Gastrocnemius medialis (tissue), 4 donors: ENCODE results near the gene OPRL1. TPM values are rescaled to one million over a fixed set of nuclear protein-coding genes. Genes with fewer than 3 reads are reported as not detected.

Experiments used
- ATAC-seq, 2 donors: fragments of 150-250 bp; one replicate each; pipeline ENCODE4 v1.9.1; 2016
- DNase-seq, 2 donors: peaks; one replicate each; pipeline ENCODE4 v3.0.0-alpha.2; 2019
- H3K27ac ChIP-seq, 4 donors: fragments of 200-600 bp; sonication (generic); 1 replicate in 1 of 4; 2 replicates in 3 of 4; pipeline ENCODE4 v1.5.1; 2016 to 2018; ENCODE audit warnings: mild to moderate bottlenecking in 2 of 4, moderate library complexity in 1 of 4
- H3K27me3 ChIP-seq, 3 donors: fragments of 200-600 bp; sonication (generic) in 2 of 3; 1 replicate in 1 of 3; 2 replicates in 2 of 3; pipeline versions ENCODE4 v1.5.1 to v1.6.0; 2016 to 2019; ENCODE audit warnings: mild to moderate bottlenecking in 1 of 3, moderate library complexity in 1 of 3
- H3K36me3 ChIP-seq, 2 donors: fragments of 200-600 bp; sonication (generic) in 1 of 2; one replicate each; pipeline ENCODE4 v1.5.1; 2017 to 2018
- H3K4me1 ChIP-seq, 2 donors: fragments of 200-600 bp; sonication (generic) in 1 of 2; one replicate each; pipeline ENCODE4 v1.5.1; 2016 to 2017; ENCODE audit warnings: mild to moderate bottlenecking in 2 of 2
- H3K4me3 ChIP-seq, 4 donors: fragments of 200-600 bp; sonication (generic) in 3 of 4; 1 replicate in 1 of 4; 2 replicates in 3 of 4; pipeline ENCODE4 v1.5.1; 2016 to 2019; ENCODE audit warnings: mild to moderate bottlenecking in 2 of 4
- H3K9me3 ChIP-seq, 3 donors: fragments of 200-600 bp; sonication (generic) in 2 of 3; 1 replicate in 1 of 3; 2 replicates in 2 of 3; pipeline ENCODE4 v1.5.1; 2016 to 2019
- POLR2A ChIP-seq, 2 donors: fragments of 450-650 bp; IDR thresholded peaks; one replicate each; pipeline ENCODE4 v1.6.1; 2017; ENCODE audit warnings: antibody characterized with exemption in 2 of 2, mild to moderate bottlenecking in 2 of 2, moderate library complexity in 2 of 2
- in situ Hi-C, 4 donors: fragments of 200-750 bp; cut with MboI; loops; one replicate each; pipeline versions ENCODE4 v1.15.0 to v1.8.0; 2017; ENCODE audit warnings: low sequenced_read_pairs in 4 of 4
- intact Hi-C: fragments of 100-400 bp; cut with DNase I; formaldehyde crosslinking; loops from one replicate; pipeline ENCODE4 v1.15.1; 2023; ENCODE audit warnings: low total_unique reads
- total RNA-seq, 4 donors: library from RNA; depleted of rRNA; stranded (reverse); fragments of >200 nt; gene quantifications; one replicate each; pipeline versions ENCODE4 v1.1.0 to v1.2.3, GENCODE V29; 2016
- TF ChIP-seq, protein P1 (sequence below), 5 experiments: fragments of 450-650 bp in 3 of 5; fragments of 200-600 bp in 2 of 5; sonication (generic) in 2 of 5; IDR thresholded peaks in 4 of 5; conservative IDR thresholded peaks in 1 of 5; 1 replicate in 4 of 5; 2 replicates in 1 of 5; pipeline ENCODE4 v1.5.1; 2016 to 2019; ENCODE audit warnings: antibody characterized with exemption in 5 of 5, mild to moderate bottlenecking in 3 of 5, moderate library complexity in 3 of 5

The OPRL1 gene
- total RNA-seq, 4 donors from 2014 or later, result 0.10 to 0.68 (median 0.15) TPM

DNA sequence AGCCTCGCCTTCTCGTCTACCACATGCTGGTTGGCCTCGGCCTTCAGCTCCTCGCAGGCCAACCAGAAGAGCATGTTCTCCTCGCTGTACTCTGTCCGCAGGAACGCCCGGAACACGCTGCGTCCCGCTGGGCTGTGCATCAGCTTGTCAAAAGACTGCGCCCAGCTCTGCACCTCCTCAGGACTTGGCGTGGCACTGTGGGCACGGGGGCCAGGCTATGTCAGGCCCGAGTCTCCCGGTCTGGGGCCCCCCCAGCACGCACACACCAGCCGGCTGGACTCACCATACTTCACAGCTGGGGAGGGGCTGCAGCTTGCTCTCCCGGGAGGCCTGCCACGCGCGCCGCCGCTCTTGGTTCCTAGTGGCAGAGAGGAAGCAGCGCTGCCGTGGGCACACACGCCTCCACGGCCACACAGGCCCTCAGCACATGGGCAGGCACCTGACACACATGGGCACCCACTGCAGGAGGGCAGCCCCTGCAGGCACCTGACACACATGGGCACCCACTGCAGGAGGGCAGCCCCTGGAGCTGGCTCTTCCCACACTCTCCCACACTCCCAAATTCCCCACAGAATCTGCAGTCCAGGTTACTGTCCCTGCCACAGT, 5.6 kb upstream of the OPRL1 start:
- Histone ChIP-seq H3K36me3 (no peaks in the 10 kb centered on the region), H3K9me3 (no peaks in the 10 kb centered on the region), H3K4me3 (no peak overlapping the region), H3K4me1 (peaks cover 9 to 13% of the 10 kb centered on the region in 2 donors), H3K27ac (no peak overlapping the region), H3K27me3 (peaks cover 0 to 3% (median 0%) of the 10 kb centered on the region in 3 donors)
- DNase-seq (no peak), ATAC-seq (no peak)
- in situ Hi-C loops, result no loop called here
- TF ChIP-seq POLR2A (IDR thresholded peaks at IDR 0.05), result no peak
- TF ChIP-seq, protein P1, sequence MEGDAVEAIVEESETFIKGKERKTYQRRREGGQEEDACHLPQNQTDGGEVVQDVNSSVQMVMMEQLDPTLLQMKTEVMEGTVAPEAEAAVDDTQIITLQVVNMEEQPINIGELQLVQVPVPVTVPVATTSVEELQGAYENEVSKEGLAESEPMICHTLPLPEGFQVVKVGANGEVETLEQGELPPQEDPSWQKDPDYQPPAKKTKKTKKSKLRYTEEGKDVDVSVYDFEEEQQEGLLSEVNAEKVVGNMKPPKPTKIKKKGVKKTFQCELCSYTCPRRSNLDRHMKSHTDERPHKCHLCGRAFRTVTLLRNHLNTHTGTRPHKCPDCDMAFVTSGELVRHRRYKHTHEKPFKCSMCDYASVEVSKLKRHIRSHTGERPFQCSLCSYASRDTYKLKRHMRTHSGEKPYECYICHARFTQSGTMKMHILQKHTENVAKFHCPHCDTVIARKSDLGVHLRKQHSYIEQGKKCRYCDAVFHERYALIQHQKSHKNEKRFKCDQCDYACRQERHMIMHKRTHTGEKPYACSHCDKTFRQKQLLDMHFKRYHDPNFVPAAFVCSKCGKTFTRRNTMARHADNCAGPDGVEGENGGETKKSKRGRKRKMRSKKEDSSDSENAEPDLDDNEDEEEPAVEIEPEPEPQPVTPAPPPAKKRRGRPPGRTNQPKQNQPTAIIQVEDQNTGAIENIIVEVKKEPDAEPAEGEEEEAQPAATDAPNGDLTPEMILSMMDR (IDR thresholded peaks at IDR 0.05 in 4 of 5, conservative IDR thresholded peaks at IDR 0.05 in 1 of 5), result no peak
- intact Hi-C loops, result no loop called here

DNA sequence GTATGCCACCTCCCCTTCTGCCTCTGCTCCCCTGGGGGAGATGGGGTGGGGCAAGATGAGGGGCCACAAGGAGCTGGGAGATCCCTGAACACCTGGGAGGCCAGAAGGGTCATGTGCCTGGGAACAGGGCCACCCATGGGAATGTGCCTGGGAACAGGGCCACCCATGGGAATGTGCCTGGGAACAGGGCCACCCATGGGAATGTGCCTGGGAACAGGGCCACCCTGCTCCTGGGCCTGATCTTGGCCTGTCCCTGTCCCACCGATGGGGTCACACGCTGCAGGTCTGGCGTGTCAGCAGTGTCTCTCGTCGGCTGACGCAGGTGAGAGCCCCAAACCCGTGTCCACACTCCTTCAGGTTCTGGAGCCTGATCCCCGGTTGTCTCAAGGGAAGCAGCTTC, 4.9 kb upstream of the OPRL1 start:
- Histone ChIP-seq H3K27ac (no peak overlapping the region), H3K27me3 (peaks cover 0 to 3% (median 0%) of the 10 kb centered on the region in 3 donors), H3K36me3 (no peaks in the 10 kb centered on the region), H3K4me1 (peaks cover 9 to 15% of the 10 kb centered on the region in 2 donors), H3K9me3 (no peaks in the 10 kb centered on the region), H3K4me3 (no peak overlapping the region)
- ATAC-seq, result no peak
- TF ChIP-seq, protein P1 (IDR thresholded peaks at IDR 0.05 in 4 of 5, conservative IDR thresholded peaks at IDR 0.05 in 1 of 5), result no peak
- no peak for TF ChIP-seq POLR2A (IDR thresholded peaks at IDR 0.05)
- DNase-seq, result no peak
- intact Hi-C loops, result no loop called here
- in situ Hi-C loops, result no loop called here

DNA sequence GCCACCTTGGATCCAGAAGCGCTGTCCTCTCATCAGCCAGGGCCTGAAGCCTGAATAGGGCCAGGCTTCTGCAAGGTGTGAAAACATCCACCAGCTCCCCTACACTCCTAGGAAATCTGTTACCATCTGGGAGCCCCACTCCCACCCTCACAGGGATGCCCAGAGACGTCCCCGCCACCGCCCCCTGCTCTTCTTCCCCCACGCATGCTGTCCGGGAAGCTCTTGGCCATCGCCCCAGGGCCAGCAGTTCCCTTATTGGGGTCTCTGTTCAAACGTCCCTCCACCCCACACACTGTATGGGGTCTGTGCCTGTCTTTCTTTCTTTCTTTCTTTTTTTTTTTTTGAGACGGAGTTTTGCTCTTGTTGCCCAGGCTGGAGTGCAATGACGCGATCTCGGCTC, 4.3 kb upstream of the OPRL1 start:
- in situ Hi-C loops, result no loop called here

DNA sequence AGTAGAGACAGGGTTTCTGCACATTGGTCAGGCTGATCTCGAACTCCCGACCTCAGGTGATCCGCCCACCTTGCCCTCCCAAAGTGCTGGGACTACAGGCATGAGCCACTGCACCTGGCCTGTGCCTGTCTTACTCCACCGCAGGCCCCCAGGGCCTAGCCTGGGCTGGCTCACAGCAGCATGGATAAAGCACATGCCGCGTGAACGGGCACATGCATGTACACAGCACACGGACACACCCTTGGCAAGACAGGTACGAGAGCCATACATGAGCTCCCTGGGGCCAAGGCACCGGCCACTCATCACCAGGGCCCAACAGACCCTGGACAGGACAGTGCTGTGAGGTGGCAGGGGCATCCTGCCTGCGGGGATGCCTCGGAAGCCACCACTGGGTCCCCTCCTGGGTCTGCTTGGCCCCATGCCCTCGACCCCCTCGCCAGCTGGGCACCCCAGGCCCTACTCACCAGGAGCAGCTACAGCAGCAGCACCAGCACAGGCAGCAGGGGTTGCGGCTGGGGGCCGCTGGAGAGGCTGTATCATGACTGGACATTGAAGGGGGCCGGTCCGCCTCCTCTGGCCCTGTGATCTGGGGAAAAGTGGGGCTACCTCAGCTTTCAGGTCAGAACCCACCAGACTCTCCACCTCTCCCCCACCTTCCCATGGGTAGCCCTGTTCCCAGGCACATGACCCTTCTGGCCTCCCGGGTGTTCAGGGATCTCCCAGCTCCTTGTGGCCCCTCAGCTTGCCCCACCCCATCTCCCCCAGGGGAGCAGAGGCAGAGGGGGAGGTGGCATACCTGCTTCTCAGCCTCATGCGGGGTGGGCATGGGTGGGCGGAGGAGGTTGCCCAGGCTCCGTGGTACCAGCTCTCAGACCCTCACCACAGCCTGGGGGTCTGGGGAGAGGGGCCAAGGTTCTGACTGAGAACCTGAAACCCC, 3.6 kb upstream of the OPRL1 start:
- no peak for DNase-seq
- Histone ChIP-seq H3K27ac (no peak overlapping the region), H3K4me3 (peak overlapping the region in 1 of 4 donors; percentile 76), H3K36me3 (no peaks in the 10 kb centered on the region), H3K27me3 (peaks cover 0 to 3% (median 0%) of the 10 kb centered on the region in 3 donors), H3K9me3 (no peaks in the 10 kb centered on the region), H3K4me1 (peaks cover 9 to 15% of the 10 kb centered on the region in 2 donors)
- ATAC-seq, result no peak
- in situ Hi-C loops (no loop called here), intact Hi-C loops (no loop called here)
- no peak for TF ChIP-seq POLR2A (IDR thresholded peaks at IDR 0.05)
- TF ChIP-seq, protein P1 (IDR thresholded peaks at IDR 0.05 in 4 of 5, conservative IDR thresholded peaks at IDR 0.05 in 1 of 5), result no peak

More for the DNA sequence above, 4.3 kb upstream of the OPRL1 start:
- H3K4me1 ChIP-seq, result peaks cover 9 to 15% of the 10 kb centered on the region in 2 donors
- TF ChIP-seq, protein P1 (IDR thresholded peaks at IDR 0.05 in 4 of 5, conservative IDR thresholded peaks at IDR 0.05 in 1 of 5), result no peak
- TF ChIP-seq POLR2A (IDR thresholded peaks at IDR 0.05), result no peak
- H3K36me3 ChIP-seq, result no peaks in the 10 kb centered on the region
- intact Hi-C loops, result no loop called here
- H3K9me3 ChIP-seq, result no peaks in the 10 kb centered on the region
- no peak overlapping the region for H3K4me3 ChIP-seq
- peaks cover 0 to 3% (median 0%) of the 10 kb centered on the region in 3 donors for H3K27me3 ChIP-seq
- ATAC-seq, result no peak
- DNase-seq, result no peak
- H3K27ac ChIP-seq, result no peak overlapping the region
